DND-41 (cell line): ENCODE results near the gene SDR39U1.

Experiments used
- CTCF ChIP-seq: IDR thresholded peaks from 2 replicates; pipeline ENCODE4 v1.5.1; 2012; ENCODE audit warnings: borderline replicate concordance, low read length, moderate library complexity, mild to moderate bottlenecking; ENCODE audit not compliant: poor library complexity, severe bottlenecking; ENCODE audit errors: extremely low read depth
- EZH2 ChIP-seq: IDR thresholded peaks from 3 replicates; pipeline ENCODE4 v1.6.1; 2012; ENCODE audit warnings: borderline replicate concordance, low read depth, mild to moderate bottlenecking, moderate library complexity, low read length, inconsistent platforms; ENCODE audit not compliant: severe bottlenecking

GRCh38 chr14:24441485-24441884 lies 1.1 kb downstream of the SDR39U1 start:
- TF ChIP-seq EZH2 (no peak), CTCF (no peak)
